GM12878 (cell line): ENCODE data around the gene SARS2.
"Not testable (repeated sequence)": the region's sequence is repeated elsewhere in the genome, so short reads cannot be mapped to it uniquely, and the experiment has no call there.

Experiments used
- BHLHE40 ChIP-seq, 2 experiments: fragments of 450-650 bp in 1 of 2; IDR thresholded peaks; 2 replicates each; pipeline ENCODE4 v1.6.1; 2011 to 2017; ENCODE audit warnings: low read depth in 2 of 2, borderline replicate concordance in 1 of 2, improper control_type of control experiment in 1 of 2, low read length in 1 of 2, mild to moderate bottlenecking in 1 of 2
- CTCF ChIP-seq, 3 experiments: IDR thresholded peaks in 2 of 3; conservative IDR thresholded peaks in 1 of 3; 2 replicates each; pipeline ENCODE4 v1.5.1; 2011; ENCODE audit warnings: low read depth in 3 of 3, low read length in 3 of 3, mild to moderate bottlenecking in 3 of 3, control low read depth in 2 of 3, moderate library complexity in 2 of 3, inconsistent platforms in 1 of 3, mixed read lengths in 1 of 3; ENCODE audit not compliant: control insufficient read depth in 2 of 3, insufficient read depth in 1 of 3; ENCODE audit errors: extremely low read depth in 1 of 3
- EZH2 ChIP-seq: IDR thresholded peaks from 2 replicates; pipeline ENCODE4 v1.6.1; 2012; ENCODE audit warnings: low read depth, mild to moderate bottlenecking, control low read depth, inconsistent platforms, low read length, borderline replicate concordance; ENCODE audit not compliant: control insufficient read depth
- POLR2AphosphoS5 ChIP-seq: IDR thresholded peaks from 2 replicates; pipeline ENCODE4 v1.6.1; 2011; ENCODE audit warnings: mild to moderate bottlenecking, low read length, inconsistent platforms
- RCOR1 ChIP-seq: conservative IDR thresholded peaks from 2 replicates; pipeline ENCODE4 v1.6.1; 2012; ENCODE audit warnings: low read depth, low read length, improper control_type of control experiment

- TF ChIP-seq EZH2; POLR2AphosphoS5; CTCF (IDR thresholded peaks at IDR 0.05 in 2 of 3, conservative IDR thresholded peaks at IDR 0.05 in 1 of 3; ENCODE audit: control insufficient read depth in 2 of 3, extremely low read depth in 1 of 3, insufficient read depth in 1 of 3, low read depth in 3 of 3, low read length in 3 of 3); BHLHE40 (IDR thresholded peaks at IDR 0.05; ENCODE audit: borderline replicate concordance in 1 of 2, low read depth in 2 of 2, low read length in 1 of 2); RCOR1: not testable (repeated sequence)
Measured at GRCh38 chr19:38884691-38885090, 45.9 kb downstream of the SARS2 start.
